Measurements from ENCODE around the gene RIMBP3B.
"Not testable (repeated sequence)": the region's sequence is repeated elsewhere in the genome, so short reads cannot be mapped to it uniquely, and the experiment has no call there.

The RIMBP3B gene

DNA sequence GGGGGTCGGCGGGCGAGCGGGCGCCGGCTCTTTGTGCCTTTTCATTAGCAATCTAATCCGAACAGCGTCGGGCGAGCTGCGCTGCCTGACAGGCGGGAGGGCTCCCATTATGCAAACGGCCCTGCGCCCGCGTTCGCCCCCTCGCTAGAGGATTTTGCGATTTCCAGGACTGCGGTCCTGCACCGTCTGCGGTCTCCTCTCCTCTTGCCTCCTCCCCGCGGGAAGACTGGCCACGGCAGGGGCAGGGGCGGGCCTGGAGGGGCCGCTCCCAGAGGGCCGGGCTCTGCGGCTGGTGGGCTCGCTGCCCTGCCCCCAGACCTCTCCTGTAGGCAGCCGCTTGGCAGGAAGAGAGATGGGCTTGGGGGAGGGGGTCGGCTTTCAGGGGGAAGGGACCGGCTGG, 34.3 kb downstream of the RIMBP3B start:
- not testable (repeated sequence) for H3K36me3 ChIP-seq (ENCODE audit: control insufficient read depth, insufficient read depth, low read length); H3K4me3 ChIP-seq (ENCODE audit: insufficient read depth, low read depth, low read length, poor library complexity, severe bottlenecking); H3K4me1 ChIP-seq (ENCODE audit: control insufficient read depth, insufficient read depth, low read length, poor library complexity, severe bottlenecking); H3K27me3 ChIP-seq (replicated peaks; ENCODE audit: control insufficient read depth, insufficient read depth, low read length, poor library complexity, severe bottlenecking); H3K27ac ChIP-seq (ENCODE audit: insufficient read depth, low read length, poor library complexity, severe bottlenecking); H3K9me3 ChIP-seq (ENCODE audit: control insufficient read depth, low read length)
- peak in 1 of 3 donors; percentile 6 for DNase-seq

DNA sequence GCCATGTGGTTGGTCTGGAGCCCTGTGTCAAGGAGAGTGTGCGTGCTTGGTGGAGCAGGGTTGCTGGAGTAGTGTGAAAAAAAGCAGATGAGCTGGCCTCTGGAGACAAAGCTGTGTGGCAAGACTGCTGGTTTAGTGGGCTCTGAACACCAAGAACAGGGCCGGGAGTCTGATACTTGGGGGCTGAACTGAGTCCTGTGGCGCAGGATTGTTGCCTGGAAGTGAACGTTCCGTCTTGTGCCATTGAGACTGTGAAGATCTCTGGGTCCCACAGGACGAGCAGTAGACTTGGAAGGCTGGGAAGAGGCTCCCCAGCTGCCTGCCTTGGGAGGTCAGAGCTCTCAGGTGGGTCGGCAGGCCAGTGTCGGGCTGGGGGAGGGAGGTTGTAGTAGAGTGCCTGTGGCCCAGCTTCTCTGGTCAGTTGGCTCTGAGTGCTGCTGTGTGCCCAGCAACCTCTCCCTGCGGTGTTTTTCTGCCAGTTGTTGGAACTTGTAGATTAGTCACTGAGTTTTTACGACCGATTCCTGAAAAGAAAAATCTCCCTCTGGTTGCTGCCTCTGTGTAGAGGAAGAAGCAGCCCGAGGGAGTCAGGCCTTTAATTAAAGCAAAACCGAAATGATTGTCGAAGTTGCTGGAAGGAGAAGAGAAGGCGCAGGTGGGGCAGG, 35.6 kb downstream of the RIMBP3B start:
- H3K4me3 ChIP-seq (ENCODE audit: insufficient read depth, low read depth, low read length, poor library complexity, severe bottlenecking); H3K36me3 ChIP-seq (ENCODE audit: control insufficient read depth, insufficient read depth, low read length): not testable (repeated sequence)

DNA sequence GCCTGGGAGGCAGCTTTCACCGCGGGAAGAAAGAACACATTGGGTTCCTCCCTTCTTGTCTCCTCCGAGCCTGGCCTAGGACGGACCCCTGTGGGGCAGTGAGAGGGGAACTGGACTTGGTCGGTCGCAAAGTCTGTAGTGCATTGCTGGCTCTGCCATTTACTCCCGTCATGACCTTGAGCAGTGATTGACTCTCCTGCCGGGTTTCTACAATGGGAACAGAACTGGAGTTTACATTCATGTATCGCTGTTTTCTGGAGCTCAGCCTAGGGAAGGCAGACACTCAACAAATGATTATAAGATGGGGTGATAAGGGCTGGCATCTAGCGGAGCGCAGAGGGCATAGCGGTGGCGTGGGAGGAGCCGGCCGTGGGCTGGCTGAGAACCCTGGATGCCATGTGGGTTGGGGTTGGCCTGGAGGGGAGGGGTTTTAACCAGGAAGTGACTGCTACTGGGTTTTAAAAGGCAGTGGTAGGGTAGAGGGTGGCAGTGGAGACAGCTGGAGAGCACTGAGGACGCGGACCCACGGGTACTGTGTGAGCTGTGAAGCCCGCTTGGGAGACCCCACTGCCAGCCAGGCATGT, 36.7 kb downstream of the RIMBP3B start:
- H3K4me1 ChIP-seq (ENCODE audit: control insufficient read depth, insufficient read depth, low read length, poor library complexity, severe bottlenecking); H3K4me3 ChIP-seq (ENCODE audit: insufficient read depth, low read depth, low read length, poor library complexity, severe bottlenecking); H3K27me3 ChIP-seq (replicated peaks; ENCODE audit: control insufficient read depth, insufficient read depth, low read length, poor library complexity, severe bottlenecking); H3K36me3 ChIP-seq (ENCODE audit: control insufficient read depth, insufficient read depth, low read length); H3K27ac ChIP-seq (ENCODE audit: insufficient read depth, low read length, poor library complexity, severe bottlenecking); DNase-seq; H3K9me3 ChIP-seq (ENCODE audit: control insufficient read depth, low read length): not testable (repeated sequence)

More for the DNA sequence above, 35.6 kb downstream of the RIMBP3B start:
- H3K4me1 ChIP-seq (ENCODE audit: control insufficient read depth, insufficient read depth, low read length, poor library complexity, severe bottlenecking); H3K27ac ChIP-seq (ENCODE audit: insufficient read depth, low read length, poor library complexity, severe bottlenecking); H3K9me3 ChIP-seq (ENCODE audit: control insufficient read depth, low read length); DNase-seq; H3K27me3 ChIP-seq (replicated peaks; ENCODE audit: control insufficient read depth, insufficient read depth, low read length, poor library complexity, severe bottlenecking): not testable (repeated sequence)

DNA sequence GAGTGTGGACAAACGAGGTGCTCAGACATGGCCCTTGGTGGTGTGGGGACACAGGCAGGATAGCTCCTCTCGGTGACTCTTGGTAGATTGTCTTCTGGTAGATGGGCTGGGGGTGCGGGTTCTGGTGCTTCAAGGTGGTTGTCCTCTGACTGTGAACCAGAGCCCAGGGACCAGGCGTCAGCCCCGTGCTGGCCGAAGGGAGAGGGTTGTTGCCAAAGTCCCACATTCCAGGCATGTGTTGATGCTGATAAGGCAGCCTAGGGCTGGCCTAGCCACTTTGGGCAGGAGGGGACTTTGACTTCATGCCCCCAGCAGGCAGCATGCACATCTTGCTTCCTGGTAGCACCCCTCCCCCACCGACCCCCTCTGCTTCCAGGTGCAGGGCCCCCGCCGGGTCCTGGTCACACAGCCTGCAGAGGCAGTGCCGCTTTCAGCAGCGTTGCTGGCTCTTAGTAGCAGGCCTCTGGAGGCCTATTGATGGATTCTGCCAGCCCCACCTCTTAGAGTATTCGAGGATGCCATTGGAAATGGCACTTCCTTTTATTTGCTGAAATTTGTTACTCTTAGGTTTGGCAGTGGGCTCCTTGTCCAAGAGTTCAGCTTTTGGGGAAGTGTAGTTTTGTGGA, 40.6 kb downstream of the RIMBP3B start:
- H3K27ac ChIP-seq (ENCODE audit: insufficient read depth, low read length, poor library complexity, severe bottlenecking); H3K4me3 ChIP-seq (ENCODE audit: insufficient read depth, low read depth, low read length, poor library complexity, severe bottlenecking); H3K4me1 ChIP-seq (ENCODE audit: control insufficient read depth, insufficient read depth, low read length, poor library complexity, severe bottlenecking); H3K36me3 ChIP-seq (ENCODE audit: control insufficient read depth, insufficient read depth, low read length); H3K27me3 ChIP-seq (replicated peaks; ENCODE audit: control insufficient read depth, insufficient read depth, low read length, poor library complexity, severe bottlenecking); H3K9me3 ChIP-seq (ENCODE audit: control insufficient read depth, low read length); DNase-seq: not testable (repeated sequence)

DNA sequence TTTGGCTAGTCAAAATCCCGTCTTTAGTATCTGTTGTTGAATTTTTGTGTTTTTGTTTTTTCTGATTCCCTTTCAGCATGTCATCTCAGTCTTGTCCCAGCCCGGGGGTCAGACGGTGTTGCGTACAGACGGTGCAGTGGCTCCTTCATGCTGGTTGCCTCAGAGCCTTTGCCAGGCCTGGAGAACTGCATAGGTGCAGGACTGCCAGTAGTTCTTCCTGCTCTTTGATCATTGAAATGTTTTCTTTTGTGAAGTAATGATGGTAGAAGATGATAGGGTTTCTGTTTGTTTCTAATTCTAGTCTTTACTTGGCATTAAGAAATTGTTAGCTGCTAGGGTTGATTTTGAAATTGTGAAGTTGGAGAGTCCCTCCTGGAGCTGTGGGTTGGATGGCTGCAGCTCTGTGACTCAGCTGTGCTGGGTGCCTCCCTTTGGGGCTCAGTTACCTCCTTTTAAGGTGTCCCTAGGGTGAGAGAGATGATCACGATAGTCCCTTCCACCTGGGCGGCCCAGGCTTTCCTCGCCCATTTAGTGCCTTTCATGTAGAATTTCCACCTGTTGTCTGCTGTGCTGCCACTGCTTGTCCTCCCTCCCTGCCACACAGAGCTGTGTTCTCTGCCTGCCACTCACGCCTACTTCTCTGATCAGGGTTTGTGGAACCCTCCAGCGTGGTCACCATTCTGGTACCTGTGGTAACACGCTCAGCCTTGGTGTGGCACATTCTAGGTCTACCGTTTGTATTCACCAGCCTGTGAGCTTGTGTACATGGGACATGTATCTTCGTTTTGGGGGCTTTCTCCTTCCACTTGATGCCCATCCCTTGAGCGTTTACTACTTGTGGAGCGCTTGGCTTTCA, 51.1 kb downstream of the RIMBP3B start:
- not testable (repeated sequence) for H3K4me1 ChIP-seq (ENCODE audit: control insufficient read depth, insufficient read depth, low read length, poor library complexity, severe bottlenecking); H3K4me3 ChIP-seq (ENCODE audit: insufficient read depth, low read depth, low read length, poor library complexity, severe bottlenecking); H3K27ac ChIP-seq (ENCODE audit: insufficient read depth, low read length, poor library complexity, severe bottlenecking); H3K9me3 ChIP-seq (ENCODE audit: control insufficient read depth, low read length); H3K27me3 ChIP-seq (replicated peaks; ENCODE audit: control insufficient read depth, insufficient read depth, low read length, poor library complexity, severe bottlenecking); DNase-seq; H3K36me3 ChIP-seq (ENCODE audit: control insufficient read depth, insufficient read depth, low read length)

DNA sequence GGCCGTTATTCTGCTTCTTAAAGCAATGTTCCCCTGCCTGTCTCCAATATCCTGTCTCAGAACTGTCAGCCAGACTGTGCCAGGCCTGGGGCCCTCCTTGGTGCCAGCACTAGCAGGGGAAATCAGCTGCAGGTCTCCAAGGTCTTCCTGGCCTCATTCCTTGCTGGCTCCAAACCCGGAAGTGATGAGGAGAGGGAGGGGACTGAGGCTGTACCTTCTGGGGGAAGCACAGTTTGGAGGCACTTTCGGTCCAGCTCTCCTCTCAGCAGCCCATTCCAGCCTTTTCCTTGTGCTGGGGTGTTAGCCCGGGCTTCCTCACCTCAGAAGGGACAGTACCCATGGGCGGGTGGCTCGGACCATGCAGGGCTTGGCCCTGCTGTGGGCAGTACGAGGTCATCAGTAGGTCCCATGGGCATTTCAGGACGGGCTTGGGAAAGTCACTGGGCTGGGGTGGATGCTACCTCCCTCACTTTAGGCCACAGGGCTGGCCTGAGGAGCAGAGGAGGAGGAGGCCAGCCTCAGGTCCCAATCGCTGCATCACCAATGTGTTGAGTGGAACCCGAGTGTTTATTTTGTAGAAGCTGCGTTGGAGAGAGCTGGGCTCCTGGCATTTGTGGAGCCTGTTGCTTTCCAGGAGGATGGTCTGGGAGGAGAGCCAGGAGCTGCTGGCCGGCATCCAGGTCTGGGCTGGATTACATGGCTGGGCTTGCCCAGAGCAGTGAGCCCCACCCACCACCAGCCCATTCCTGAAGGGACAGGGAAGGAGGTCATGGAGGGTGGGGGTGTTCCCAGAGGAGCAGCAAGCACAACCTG, 52.7 kb downstream of the RIMBP3B start:
- not testable (repeated sequence) for H3K27ac ChIP-seq (ENCODE audit: insufficient read depth, low read length, poor library complexity, severe bottlenecking); H3K4me3 ChIP-seq (ENCODE audit: insufficient read depth, low read depth, low read length, poor library complexity, severe bottlenecking); H3K36me3 ChIP-seq (ENCODE audit: control insufficient read depth, insufficient read depth, low read length); H3K9me3 ChIP-seq (ENCODE audit: control insufficient read depth, low read length); H3K4me1 ChIP-seq (ENCODE audit: control insufficient read depth, insufficient read depth, low read length, poor library complexity, severe bottlenecking); H3K27me3 ChIP-seq (replicated peaks; ENCODE audit: control insufficient read depth, insufficient read depth, low read length, poor library complexity, severe bottlenecking); DNase-seq

DNA sequence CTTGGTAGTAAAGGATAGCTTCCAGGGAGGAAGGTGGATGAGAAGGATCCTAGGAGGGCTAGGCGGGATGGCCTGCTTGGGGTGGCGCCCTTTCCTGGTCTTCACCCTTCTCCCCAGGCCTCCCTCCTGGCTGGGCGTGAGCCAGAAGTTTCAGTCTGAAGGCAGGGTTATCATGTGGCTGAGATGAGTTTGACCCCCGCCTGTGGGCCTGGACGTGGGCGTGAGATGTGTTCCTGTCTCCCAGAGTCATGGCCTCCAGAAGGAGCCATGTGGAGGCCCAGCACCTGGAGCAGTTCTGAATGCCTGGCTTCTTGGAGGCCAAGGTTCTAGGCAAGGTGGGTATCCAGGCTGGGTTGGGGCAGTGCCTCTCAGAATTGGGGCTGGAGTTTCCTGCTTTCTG, 54.5 kb downstream of the RIMBP3B start:
- H3K27ac ChIP-seq (ENCODE audit: insufficient read depth, low read length, poor library complexity, severe bottlenecking); H3K4me3 ChIP-seq (ENCODE audit: insufficient read depth, low read depth, low read length, poor library complexity, severe bottlenecking); DNase-seq; H3K4me1 ChIP-seq (ENCODE audit: control insufficient read depth, insufficient read depth, low read length, poor library complexity, severe bottlenecking); H3K9me3 ChIP-seq (ENCODE audit: control insufficient read depth, low read length); H3K27me3 ChIP-seq (replicated peaks; ENCODE audit: control insufficient read depth, insufficient read depth, low read length, poor library complexity, severe bottlenecking); H3K36me3 ChIP-seq (ENCODE audit: control insufficient read depth, insufficient read depth, low read length): not testable (repeated sequence)
